Activated T-helper 1 cell treated with anti-CD3 and anti-CD28 coated beads, Interleukin-12 subunit alpha, Interleukin-12 subunit beta, Interleukin-2, Interleukin-4 antibody, amounts not matched to agents 30 ng/mL and 10 ng/mL and 1 ng/mL, durations not matched to agents 14 hours and 24 hours and 36 hours (primary cell): Measurements from ENCODE around the gene POLQ. TPM values are rescaled to one million over a fixed set of nuclear protein-coding genes. Genes with fewer than 3 reads are reported as not detected.
A peak's percentile ranks its signal among the peaks of the same experiment; 100 is the strongest.
"Not testable (repeated sequence)": the region's sequence is repeated elsewhere in the genome, so short reads cannot be mapped to it uniquely, and the experiment has no call there.

Source experiments
- DNase-seq: peaks from one replicate; pipeline ENCODE4 v3.0.0; 2021; ENCODE audit warnings: low spot score
- H3K27ac Mint-ChIP-seq: one replicate; pipeline ENCODE4 v1.8.0; 2021; ENCODE audit warnings: mild to moderate bottlenecking, mixed read lengths
- H3K27me3 Mint-ChIP-seq: one replicate; pipeline ENCODE4 v1.8.0; 2022; ENCODE audit warnings: mild to moderate bottlenecking, moderate library complexity, mixed read lengths; ENCODE audit not compliant: insufficient read depth
- H3K36me3 Mint-ChIP-seq: one replicate; pipeline ENCODE4 v1.8.0; 2021; ENCODE audit warnings: low read depth, mixed read lengths
- H3K4me1 Mint-ChIP-seq: one replicate; pipeline ENCODE4 v1.8.0; 2021; ENCODE audit warnings: low read depth, mixed read lengths
- H3K4me3 Mint-ChIP-seq: one replicate; pipeline ENCODE4 v1.8.0; 2021; ENCODE audit warnings: mild to moderate bottlenecking, moderate library complexity, mixed read lengths
- H3K9me3 Mint-ChIP-seq: one replicate; pipeline ENCODE4 v1.8.0; 2021; ENCODE audit warnings: mixed read lengths
- intact Hi-C: fragments of 100-400 bp; cut with micrococcal nuclease; formaldehyde crosslinking; loops from one replicate; pipeline ENCODE4 v1.15.1; 2024
- total RNA-seq: library from RNA; stranded (reverse); gene quantifications from 2 replicates; pipeline ENCODE4 v1.2.3, GENCODE V29; 2022

Gene POLQ
- total RNA-seq, 1 donor from 2014 or later: 29.0 TPM

GRCh38 chr3:121493431-121493830 is 52.4 kb downstream of the POLQ start:
- H3K27ac Mint-ChIP-seq: no peak overlapping the region
- DNase-seq: no peak
- H3K9me3 Mint-ChIP-seq: no peaks in the 10 kb centered on the region
- intact Hi-C loops: no loop called here
- H3K4me3 Mint-ChIP-seq: no peak overlapping the region
- H3K27me3 Mint-ChIP-seq: no peaks in the 10 kb centered on the region
- H3K4me1 Mint-ChIP-seq: peaks cover 6% of the 10 kb centered on the region
- peaks cover 38% of the 10 kb centered on the region for H3K36me3 Mint-ChIP-seq

- peaks cover 38% of the 10 kb centered on the region for H3K36me3 Mint-ChIP-seq
- no peak overlapping the region for H3K4me3 Mint-ChIP-seq
- H3K27me3 Mint-ChIP-seq: no peaks in the 10 kb centered on the region
- H3K4me1 Mint-ChIP-seq: peaks cover 6% of the 10 kb centered on the region
- intact Hi-C loops: no loop called here
- DNase-seq: no peak
- no peak overlapping the region for H3K27ac Mint-ChIP-seq
- H3K9me3 Mint-ChIP-seq: no peaks in the 10 kb centered on the region
Observed at GRCh38 chr3:121491683-121492320, 54.0 kb downstream of the POLQ start.

GRCh38 chr3:121490161-121490560 is 55.6 kb downstream of the POLQ start:
- Mint-ChIP-seq H3K36me3 (peaks cover 37% of the 10 kb centered on the region), H3K9me3 (no peaks in the 10 kb centered on the region), H3K4me1 (peaks cover 6% of the 10 kb centered on the region), H3K27ac (no peak overlapping the region), H3K27me3 (no peaks in the 10 kb centered on the region), H3K4me3 (no peak overlapping the region)
- DNase-seq: no peak
- intact Hi-C loops: no loop called here

- intact Hi-C loops: no loop called here
- Mint-ChIP-seq H3K27ac (no peak overlapping the region), H3K4me3 (no peak overlapping the region), H3K27me3 (no peaks in the 10 kb centered on the region), H3K36me3 (peaks cover 42% of the 10 kb centered on the region), H3K4me1 (peaks cover 6% of the 10 kb centered on the region), H3K9me3 (no peaks in the 10 kb centered on the region)
- DNase-seq: no peak
Observed at GRCh38 chr3:121488628-121489027, 57.2 kb downstream of the POLQ start.

- Mint-ChIP-seq H3K9me3 (no peaks in the 10 kb centered on the region), H3K36me3 (peaks cover 37% of the 10 kb centered on the region), H3K27me3 (no peaks in the 10 kb centered on the region), H3K4me1 (peaks cover 7% of the 10 kb centered on the region), H3K27ac (no peak overlapping the region), H3K4me3 (no peak overlapping the region)
- no peak for DNase-seq
- intact Hi-C loops: no loop called here
Observed at GRCh38 chr3:121483290-121483689, 62.5 kb downstream of the POLQ start.

GRCh38 chr3:121482660-121483059 is 63.1 kb downstream of the POLQ start:
- peaks cover 7% of the 10 kb centered on the region for H3K4me1 Mint-ChIP-seq
- peaks cover 37% of the 10 kb centered on the region for H3K36me3 Mint-ChIP-seq

GRCh38 chr3:121481106-121481880 is 64.5 kb downstream of the POLQ start:
- Mint-ChIP-seq H3K27ac (no peak overlapping the region), H3K36me3 (peaks cover 39% of the 10 kb centered on the region), H3K9me3 (no peaks in the 10 kb centered on the region), H3K27me3 (no peaks in the 10 kb centered on the region), H3K4me3 (no peak overlapping the region), H3K4me1 (peaks cover 7% of the 10 kb centered on the region)
- intact Hi-C loops: no loop called here
- no peak for DNase-seq

More at GRCh38 chr3:121482660-121483059, 63.1 kb downstream of the POLQ start:
- Mint-ChIP-seq H3K27me3 (no peaks in the 10 kb centered on the region), H3K4me3 (no peak overlapping the region), H3K9me3 (no peaks in the 10 kb centered on the region), H3K27ac (peak overlapping the region; percentile 34)
- intact Hi-C loops: no loop called here
- DNase-seq: no peak

- Mint-ChIP-seq H3K4me1 (peaks cover 2% of the 10 kb centered on the region), H3K4me3 (no peak overlapping the region), H3K27ac (no peak overlapping the region), H3K27me3 (no peaks in the 10 kb centered on the region), H3K36me3 (peaks cover 36% of the 10 kb centered on the region), H3K9me3 (no peaks in the 10 kb centered on the region)
- DNase-seq: no peak
- intact Hi-C loops: no loop called here
Observed at GRCh38 chr3:121477589-121477988, 68.2 kb downstream of the POLQ start.

GRCh38 chr3:121473001-121473400 is 72.8 kb downstream of the POLQ start:
- intact Hi-C loops: no loop called here
- H3K27ac Mint-ChIP-seq: no peak overlapping the region

GRCh38 chr3:121467085-121467484 is 78.7 kb downstream of the POLQ start:
- H3K9me3 Mint-ChIP-seq: no peaks in the 10 kb centered on the region
- no peak overlapping the region for H3K4me3 Mint-ChIP-seq
- no peaks in the 10 kb centered on the region for H3K27me3 Mint-ChIP-seq
- H3K4me1 Mint-ChIP-seq: no peaks in the 10 kb centered on the region
- no peak overlapping the region for H3K27ac Mint-ChIP-seq
- H3K36me3 Mint-ChIP-seq: peaks cover 37% of the 10 kb centered on the region
- DNase-seq: no peak
- intact Hi-C loops: no loop called here

More at GRCh38 chr3:121473001-121473400, 72.8 kb downstream of the POLQ start:
- no peaks in the 10 kb centered on the region for H3K27me3 Mint-ChIP-seq
- H3K9me3 Mint-ChIP-seq: no peaks in the 10 kb centered on the region
- H3K4me1 Mint-ChIP-seq: no peaks in the 10 kb centered on the region
- DNase-seq: no peak
- H3K4me3 Mint-ChIP-seq: no peak overlapping the region
- H3K36me3 Mint-ChIP-seq: peaks cover 29% of the 10 kb centered on the region

- no peak overlapping the region for H3K27ac Mint-ChIP-seq
- peaks cover 50% of the 10 kb centered on the region for H3K36me3 Mint-ChIP-seq
- intact Hi-C loops: no loop called here
- DNase-seq: no peak
- no peaks in the 10 kb centered on the region for H3K27me3 Mint-ChIP-seq
- H3K9me3 Mint-ChIP-seq: no peaks in the 10 kb centered on the region
- H3K4me3 Mint-ChIP-seq: no peak overlapping the region
- no peaks in the 10 kb centered on the region for H3K4me1 Mint-ChIP-seq
Observed at GRCh38 chr3:121463745-121464144, 82.0 kb downstream of the POLQ start.

- Mint-ChIP-seq H3K27me3 (no peaks in the 10 kb centered on the region), H3K4me3 (no peak overlapping the region), H3K36me3 (peaks cover 51% of the 10 kb centered on the region), H3K27ac (no peak overlapping the region), H3K9me3 (no peaks in the 10 kb centered on the region), H3K4me1 (no peaks in the 10 kb centered on the region)
- intact Hi-C loops: no loop called here
- no peak for DNase-seq
Observed at GRCh38 chr3:121462565-121462964, 83.2 kb downstream of the POLQ start.

- intact Hi-C loops: not testable (repeated sequence)
Observed at GRCh38 chr3:121451752-121452151, 94.0 kb downstream of the POLQ start.

More at GRCh38 chr3:121451752-121452151, 94.0 kb downstream of the POLQ start:
- H3K4me1 Mint-ChIP-seq, H3K27ac Mint-ChIP-seq, H3K27me3 Mint-ChIP-seq, H3K4me3 Mint-ChIP-seq, DNase-seq, H3K9me3 Mint-ChIP-seq: not testable (repeated sequence)
- peaks cover 37% of the 10 kb centered on the region for H3K36me3 Mint-ChIP-seq
